ENCODE measurements around the gene TBX18.

Gene TBX18

DNA sequence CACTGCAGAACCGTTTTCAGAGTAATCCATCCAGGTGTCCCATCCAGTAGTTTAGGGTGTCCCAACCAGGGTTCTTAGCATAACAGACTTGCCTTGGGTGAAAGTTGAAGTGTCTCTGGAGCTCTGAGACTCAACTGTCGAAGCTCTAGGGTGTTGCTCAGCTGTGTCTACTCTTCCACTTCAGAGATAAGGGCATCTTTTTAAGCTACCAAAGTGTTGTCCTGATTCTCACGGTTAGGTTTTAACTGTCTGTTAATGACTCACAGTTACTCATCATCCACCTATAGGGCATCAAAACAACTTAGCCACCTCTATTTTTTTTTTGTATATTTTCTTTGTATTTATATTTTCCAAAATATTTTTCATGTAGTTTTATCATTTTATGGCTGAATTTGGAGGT, 36.9 kb upstream of the TBX18 start:
- WGBS (ENCODE audit: extremely low coverage, insufficient coverage, low lambda C conversion rate), result no CpG with 5 or more reads among the region's 3 CpGs
- Histone ChIP-seq H3K4me1 (ENCODE audit: control insufficient read depth, low read depth, low read length) (no peaks in the 10 kb centered on the region), H3K23ac (ENCODE audit: low read length) (no peak overlapping the region), H3K4me3 (ENCODE audit: low read length) (no peak overlapping the region), H3K4ac (ENCODE audit: low read depth, low read length) (no peak overlapping the region), H3K79me1 (ENCODE audit: low read length) (no peaks in the 10 kb centered on the region), H2AK5ac (ENCODE audit: low read length) (no peak overlapping the region), H3K79me2 (ENCODE audit: control insufficient read depth, insufficient read depth, low read length) (no peaks in the 10 kb centered on the region), H3K4me2 (ENCODE audit: low read length) (no peak overlapping the region), H3K27me3 (ENCODE audit: insufficient read depth, low read length, poor library complexity) (no peaks in the 10 kb centered on the region), H3K9ac (ENCODE audit: low read length) (no peak overlapping the region), H3K18ac (ENCODE audit: low read length) (no peak overlapping the region), H2BK5ac (ENCODE audit: low read length) (no peak overlapping the region), H2BK120ac (ENCODE audit: low read depth, low read length) (no peak overlapping the region), H3K36me3 (ENCODE audit: control insufficient read depth, insufficient read depth, low read length) (no peaks in the 10 kb centered on the region), H3K27ac (ENCODE audit: low read depth, low read length) (no peak overlapping the region), H2BK15ac (replicated peaks; ENCODE audit: low read depth) (no peak overlapping the region), H4K5ac (ENCODE audit: low read length) (no peak overlapping the region), H3K56ac (ENCODE audit: low read length) (no peak overlapping the region), H4K8ac (ENCODE audit: low read depth, low read length) (no peak overlapping the region)
- DNase-seq, result no peak

DNA sequence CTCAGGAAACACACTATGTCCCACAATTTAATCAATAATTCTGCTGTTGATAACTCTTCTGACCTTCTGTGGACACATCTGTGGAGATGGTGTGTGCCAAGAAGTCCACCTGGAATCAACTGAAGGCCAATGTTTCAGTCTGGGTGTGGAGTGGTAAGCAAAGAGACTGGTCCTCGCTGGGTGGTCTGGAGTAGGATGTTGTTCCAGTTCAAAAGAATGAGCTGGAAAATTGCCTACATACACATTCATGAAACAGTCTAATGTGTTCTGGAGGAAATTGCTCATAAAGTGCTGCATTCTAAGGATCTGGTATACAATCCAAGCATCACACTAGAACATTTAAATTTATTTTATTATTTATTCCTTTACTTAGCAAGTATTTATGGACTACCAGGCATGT, 33.9 kb upstream of the TBX18 start:
- no peak overlapping the region for H2BK120ac ChIP-seq (ENCODE audit: low read depth, low read length)
- H3K56ac ChIP-seq (ENCODE audit: low read length), result no peak overlapping the region
- no peak overlapping the region for H3K4me3 ChIP-seq (ENCODE audit: low read length)
- H3K79me2 ChIP-seq (ENCODE audit: control insufficient read depth, insufficient read depth, low read length), result no peaks in the 10 kb centered on the region
- H3K27me3 ChIP-seq (ENCODE audit: insufficient read depth, low read length, poor library complexity), result no peaks in the 10 kb centered on the region
- H2BK5ac ChIP-seq (ENCODE audit: low read length), result no peak overlapping the region
- no peaks in the 10 kb centered on the region for H3K79me1 ChIP-seq (ENCODE audit: low read length)
- no peak overlapping the region for H3K4me2 ChIP-seq (ENCODE audit: low read length)
- H2BK15ac ChIP-seq (replicated peaks; ENCODE audit: low read depth), result no peak overlapping the region
- H3K4me1 ChIP-seq (ENCODE audit: control insufficient read depth, low read depth, low read length), result no peaks in the 10 kb centered on the region
- H4K5ac ChIP-seq (ENCODE audit: low read length), result no peak overlapping the region
- H3K27ac ChIP-seq (ENCODE audit: low read depth, low read length), result no peak overlapping the region
- H3K9ac ChIP-seq (ENCODE audit: low read length), result no peak overlapping the region
- DNase-seq, result no peak
- H3K4ac ChIP-seq (ENCODE audit: low read depth, low read length), result no peak overlapping the region
- H3K23ac ChIP-seq (ENCODE audit: low read length), result no peak overlapping the region
- no peaks in the 10 kb centered on the region for H3K36me3 ChIP-seq (ENCODE audit: control insufficient read depth, insufficient read depth, low read length)
- no CpG with 5 or more reads among the region's 1 CpG for WGBS (ENCODE audit: extremely low coverage, insufficient coverage, low lambda C conversion rate)
- no peak overlapping the region for H2AK5ac ChIP-seq (ENCODE audit: low read length)
- no peak overlapping the region for H3K18ac ChIP-seq (ENCODE audit: low read length)
- no peak overlapping the region for H4K8ac ChIP-seq (ENCODE audit: low read depth, low read length)

DNA sequence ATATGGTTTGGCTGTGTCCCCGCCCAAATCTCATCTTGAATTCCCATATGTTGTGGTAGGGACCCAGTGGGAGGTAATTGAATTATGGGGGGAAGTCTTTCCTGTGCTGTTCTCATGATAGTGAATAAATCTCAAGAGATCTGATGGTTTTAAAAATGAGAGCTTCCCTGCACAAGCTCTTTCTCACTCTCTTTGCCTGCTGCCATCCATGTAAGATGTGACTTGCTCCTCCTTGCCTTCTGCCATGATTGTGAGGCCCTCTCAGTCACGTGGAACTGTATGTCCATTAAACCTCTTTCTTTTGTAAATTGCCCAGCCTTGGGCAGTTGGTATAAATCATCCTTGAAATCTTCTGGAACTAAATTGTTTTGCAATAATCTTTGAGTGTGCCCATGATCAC, 31.9 kb upstream of the TBX18 start:
- no peak overlapping the region for H3K4ac ChIP-seq (ENCODE audit: low read depth, low read length)
- no peaks in the 10 kb centered on the region for H3K27me3 ChIP-seq (ENCODE audit: insufficient read depth, low read length, poor library complexity)
- H3K79me2 ChIP-seq (ENCODE audit: control insufficient read depth, insufficient read depth, low read length), result no peaks in the 10 kb centered on the region
- H2BK120ac ChIP-seq (ENCODE audit: low read depth, low read length), result no peak overlapping the region
- no peaks in the 10 kb centered on the region for H3K4me1 ChIP-seq (ENCODE audit: control insufficient read depth, low read depth, low read length)
- H3K56ac ChIP-seq (ENCODE audit: low read length), result no peak overlapping the region
- H3K9ac ChIP-seq (ENCODE audit: low read length), result no peak overlapping the region
- H3K27ac ChIP-seq (ENCODE audit: low read depth, low read length), result no peak overlapping the region
- no peak overlapping the region for H3K23ac ChIP-seq (ENCODE audit: low read length)
- no peak overlapping the region for H3K4me2 ChIP-seq (ENCODE audit: low read length)
- no peaks in the 10 kb centered on the region for H3K36me3 ChIP-seq (ENCODE audit: control insufficient read depth, insufficient read depth, low read length)
- H4K8ac ChIP-seq (ENCODE audit: low read depth, low read length), result no peak overlapping the region
- no peak for DNase-seq
- no peak overlapping the region for H2AK5ac ChIP-seq (ENCODE audit: low read length)
- H2BK15ac ChIP-seq (replicated peaks; ENCODE audit: low read depth), result no peak overlapping the region
- no peaks in the 10 kb centered on the region for H3K79me1 ChIP-seq (ENCODE audit: low read length)
- no CpG with 5 or more reads among the region's 2 CpGs for WGBS (ENCODE audit: extremely low coverage, insufficient coverage, low lambda C conversion rate)
- H3K4me3 ChIP-seq (ENCODE audit: low read length), result no peak overlapping the region
- H4K5ac ChIP-seq (ENCODE audit: low read length), result no peak overlapping the region
- H2BK5ac ChIP-seq (ENCODE audit: low read length), result no peak overlapping the region
- H3K18ac ChIP-seq (ENCODE audit: low read length), result no peak overlapping the region

GRCh38 chr6:84791927-84792326, 27.5 kb upstream of the TBX18 start:
- no peaks in the 10 kb centered on the region for H3K79me2 ChIP-seq (ENCODE audit: control insufficient read depth, insufficient read depth, low read length)
- DNase-seq, result no peak
- no peak overlapping the region for H3K4me3 ChIP-seq (ENCODE audit: low read length)
- H3K4me2 ChIP-seq (ENCODE audit: low read length), result no peak overlapping the region
- no peak overlapping the region for H3K56ac ChIP-seq (ENCODE audit: low read length)
- H4K5ac ChIP-seq (ENCODE audit: low read length), result no peak overlapping the region
- H3K27me3 ChIP-seq (ENCODE audit: insufficient read depth, low read length, poor library complexity), result no peaks in the 10 kb centered on the region
- H2BK15ac ChIP-seq (replicated peaks; ENCODE audit: low read depth), result no peak overlapping the region
- no peak overlapping the region for H3K9ac ChIP-seq (ENCODE audit: low read length)
- no peak overlapping the region for H2BK120ac ChIP-seq (ENCODE audit: low read depth, low read length)
- no peak overlapping the region for H3K27ac ChIP-seq (ENCODE audit: low read depth, low read length)
- no peak overlapping the region for H3K4ac ChIP-seq (ENCODE audit: low read depth, low read length)
- H3K18ac ChIP-seq (ENCODE audit: low read length), result no peak overlapping the region
- H4K8ac ChIP-seq (ENCODE audit: low read depth, low read length), result no peak overlapping the region
- no peak overlapping the region for H3K23ac ChIP-seq (ENCODE audit: low read length)
- no peaks in the 10 kb centered on the region for H3K4me1 ChIP-seq (ENCODE audit: control insufficient read depth, low read depth, low read length)
- no peaks in the 10 kb centered on the region for H3K36me3 ChIP-seq (ENCODE audit: control insufficient read depth, insufficient read depth, low read length)
- no peaks in the 10 kb centered on the region for H3K79me1 ChIP-seq (ENCODE audit: low read length)
- H2AK5ac ChIP-seq (ENCODE audit: low read length), result no peak overlapping the region
- no peak overlapping the region for H2BK5ac ChIP-seq (ENCODE audit: low read length)
- WGBS (ENCODE audit: extremely low coverage, insufficient coverage, low lambda C conversion rate), result no CpG with 5 or more reads among the region's 1 CpG

GRCh38 chr6:84791233-84791632, 26.8 kb upstream of the TBX18 start:
- no peaks in the 10 kb centered on the region for H3K79me2 ChIP-seq (ENCODE audit: control insufficient read depth, insufficient read depth, low read length)
- no peak overlapping the region for H4K5ac ChIP-seq (ENCODE audit: low read length)
- H2BK15ac ChIP-seq (replicated peaks; ENCODE audit: low read depth), result no peak overlapping the region
- H3K4ac ChIP-seq (ENCODE audit: low read depth, low read length), result no peak overlapping the region
- no peaks in the 10 kb centered on the region for H3K36me3 ChIP-seq (ENCODE audit: control insufficient read depth, insufficient read depth, low read length)
- H3K4me3 ChIP-seq (ENCODE audit: low read length), result no peak overlapping the region
- no peak overlapping the region for H3K23ac ChIP-seq (ENCODE audit: low read length)
- H2BK5ac ChIP-seq (ENCODE audit: low read length), result no peak overlapping the region
- H2BK120ac ChIP-seq (ENCODE audit: low read depth, low read length), result no peak overlapping the region
- H3K79me1 ChIP-seq (ENCODE audit: low read length), result no peaks in the 10 kb centered on the region
- no peak overlapping the region for H2AK5ac ChIP-seq (ENCODE audit: low read length)
- H3K56ac ChIP-seq (ENCODE audit: low read length), result no peak overlapping the region
- no peak overlapping the region for H4K8ac ChIP-seq (ENCODE audit: low read depth, low read length)
- H3K27me3 ChIP-seq (ENCODE audit: insufficient read depth, low read length, poor library complexity), result no peaks in the 10 kb centered on the region
- WGBS (ENCODE audit: extremely low coverage, insufficient coverage, low lambda C conversion rate), result no CpG with 5 or more reads among the region's 2 CpGs
- H3K4me1 ChIP-seq (ENCODE audit: control insufficient read depth, low read depth, low read length), result no peaks in the 10 kb centered on the region
- no peak overlapping the region for H3K18ac ChIP-seq (ENCODE audit: low read length)
- no peak overlapping the region for H3K9ac ChIP-seq (ENCODE audit: low read length)
- no peak overlapping the region for H3K27ac ChIP-seq (ENCODE audit: low read depth, low read length)
- no peak for DNase-seq
- H3K4me2 ChIP-seq (ENCODE audit: low read length), result no peak overlapping the region

DNA sequence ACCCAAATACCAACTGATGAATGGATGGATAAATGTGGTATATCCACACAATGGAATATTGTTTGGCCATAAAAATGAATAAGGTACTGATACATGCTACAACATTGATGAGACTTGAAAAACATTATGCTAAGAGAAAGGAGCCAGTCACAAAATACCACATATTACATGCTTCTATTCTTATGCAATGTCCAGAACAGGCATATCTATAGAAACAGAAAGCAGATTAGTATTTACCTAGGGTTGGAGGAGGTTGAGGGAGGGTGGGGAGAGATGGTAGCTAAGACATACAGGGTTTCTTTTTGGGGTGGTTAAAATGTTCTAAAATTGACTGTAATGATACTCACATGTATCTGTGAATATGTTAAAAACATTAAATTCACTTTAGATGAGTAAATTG, 24.8 kb upstream of the TBX18 start:
- Histone ChIP-seq H2BK5ac (ENCODE audit: low read length) (no peak overlapping the region), H2BK15ac (replicated peaks; ENCODE audit: low read depth) (no peak overlapping the region), H3K4me2 (ENCODE audit: low read length) (no peak overlapping the region), H3K4me1 (ENCODE audit: control insufficient read depth, low read depth, low read length) (no peaks in the 10 kb centered on the region), H2BK120ac (ENCODE audit: low read depth, low read length) (no peak overlapping the region), H3K18ac (ENCODE audit: low read length) (no peak overlapping the region), H3K36me3 (ENCODE audit: control insufficient read depth, insufficient read depth, low read length) (no peaks in the 10 kb centered on the region), H3K27ac (ENCODE audit: low read depth, low read length) (no peak overlapping the region), H2AK5ac (ENCODE audit: low read length) (no peak overlapping the region), H3K9ac (ENCODE audit: low read length) (no peak overlapping the region), H3K79me1 (ENCODE audit: low read length) (no peaks in the 10 kb centered on the region), H4K5ac (ENCODE audit: low read length) (no peak overlapping the region), H3K23ac (ENCODE audit: low read length) (no peak overlapping the region), H4K8ac (ENCODE audit: low read depth, low read length) (no peak overlapping the region), H3K27me3 (ENCODE audit: insufficient read depth, low read length, poor library complexity) (no peaks in the 10 kb centered on the region), H3K4me3 (ENCODE audit: low read length) (no peak overlapping the region), H3K4ac (ENCODE audit: low read depth, low read length) (no peak overlapping the region), H3K56ac (ENCODE audit: low read length) (no peak overlapping the region), H3K79me2 (ENCODE audit: control insufficient read depth, insufficient read depth, low read length) (no peaks in the 10 kb centered on the region)
- DNase-seq, result no peak

All from mesendoderm (in vitro differentiated cells).